AG09309 (cell line): ENCODE data around the gene ADGRE2.
"Not testable (repeated sequence)": the region's sequence is repeated elsewhere in the genome, so short reads cannot be mapped to it uniquely, and the experiment has no call there.

ENCODE experiments used
- DNase-seq: peaks from one replicate; pipeline ENCODE4 v3.0.0-alpha.2; 2010; ENCODE audit warnings: low read depth
- H3K4me3 ChIP-seq: 2 replicates; pipeline ENCODE4 v1.5.1; 2011; ENCODE audit warnings: mild to moderate bottlenecking, low read depth, low read length, moderate library complexity; ENCODE audit not compliant: control insufficient read depth
- CTCF ChIP-seq: IDR thresholded peaks from 2 replicates; pipeline ENCODE4 v1.5.1; 2011; ENCODE audit warnings: mild to moderate bottlenecking, low read depth, low read length, inconsistent platforms; ENCODE audit not compliant: insufficient read depth, control insufficient read depth; ENCODE audit errors: missing control alignments

Gene ADGRE2

GRCh38 chr19:14778110-14778845, at the start of gene ADGRE2:
Gene ADGRE2, minus strand, starts transcription at chr19:14778560. Its CDS starts 1,804 bp downstream, at chr19:14776756.
- not testable (repeated sequence) for DNase-seq, H3K4me3 ChIP-seq

GRCh38 chr19:14826006-14826405, 47.6 kb upstream of the ADGRE2 start:
- TF ChIP-seq CTCF, result no peak
- DNase-seq, result no peak

GRCh38 chr19:14821937-14822336, 43.6 kb upstream of the ADGRE2 start:
- TF ChIP-seq CTCF, result no peak
- no peak overlapping the region for H3K4me3 ChIP-seq
- no peak for DNase-seq

More at GRCh38 chr19:14826006-14826405, 47.6 kb upstream of the ADGRE2 start:
- H3K4me3 ChIP-seq, result no peak overlapping the region

- no peak for TF ChIP-seq CTCF
- no peak for DNase-seq
- no peak overlapping the region for H3K4me3 ChIP-seq
Observed at GRCh38 chr19:14818588-14818987, 40.2 kb upstream of the ADGRE2 start.

GRCh38 chr19:14817052-14817451, 38.7 kb upstream of the ADGRE2 start:
- H3K4me3 ChIP-seq, result no peak overlapping the region
- no peak for TF ChIP-seq CTCF
- no peak for DNase-seq

GRCh38 chr19:14814982-14815652, 36.8 kb upstream of the ADGRE2 start:
- H3K4me3 ChIP-seq, result no peak overlapping the region
- DNase-seq, result no peak
- TF ChIP-seq CTCF, result no peak

- no peak for TF ChIP-seq CTCF
- no peak overlapping the region for H3K4me3 ChIP-seq
- no peak for DNase-seq
Observed at GRCh38 chr19:14809272-14810057, 31.1 kb upstream of the ADGRE2 start.
